Measurements from ENCODE around the gene CEP170B.
"Not testable (repeated sequence)": the region's sequence is repeated elsewhere in the genome, so short reads cannot be mapped to it uniquely, and the experiment has no call there.

Gene CEP170B

GRCh38 chr14:104865081-104865630 lies at the start of gene CEP170B:
TSS of gene CEP170B (plus strand) at chr14:104865268. CDS start at chr14:104868451, 3,183 bp downstream.
- DNase-seq (ENCODE audit: low read depth in 2 of 2) = no peak

DNA sequence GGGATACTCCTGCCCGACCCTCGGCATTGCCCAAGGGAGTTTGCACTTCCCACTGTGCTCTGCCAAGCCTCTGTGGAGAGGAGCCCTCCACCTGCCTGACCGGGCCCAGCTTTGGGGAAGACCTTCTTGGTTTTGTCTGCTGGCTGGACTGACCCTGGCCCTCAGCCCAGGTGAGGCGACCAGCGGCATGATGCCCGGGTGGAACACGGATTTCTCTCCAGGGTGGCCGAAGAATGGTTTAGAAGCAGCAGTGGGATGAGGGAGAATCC lies 48.5 kb upstream of the CEP170B start:
- no peak for DNase-seq (ENCODE audit: low read depth in 2 of 2)

GRCh38 chr14:104817930-104818713 lies 46.9 kb upstream of the CEP170B start:
- no peak for DNase-seq (ENCODE audit: low read depth in 2 of 2)

- DNase-seq (ENCODE audit: low read depth in 2 of 2) = no peak
Measured at GRCh38 chr14:104818714-104819161, 46.3 kb upstream of the CEP170B start.

- DNase-seq (ENCODE audit: low read depth in 2 of 2) = no peak
Measured at GRCh38 chr14:104819361-104819781, 45.7 kb upstream of the CEP170B start.

- no peak for DNase-seq (ENCODE audit: low read depth in 2 of 2)
Measured at GRCh38 chr14:104820669-104821228, 44.3 kb upstream of the CEP170B start.

DNA sequence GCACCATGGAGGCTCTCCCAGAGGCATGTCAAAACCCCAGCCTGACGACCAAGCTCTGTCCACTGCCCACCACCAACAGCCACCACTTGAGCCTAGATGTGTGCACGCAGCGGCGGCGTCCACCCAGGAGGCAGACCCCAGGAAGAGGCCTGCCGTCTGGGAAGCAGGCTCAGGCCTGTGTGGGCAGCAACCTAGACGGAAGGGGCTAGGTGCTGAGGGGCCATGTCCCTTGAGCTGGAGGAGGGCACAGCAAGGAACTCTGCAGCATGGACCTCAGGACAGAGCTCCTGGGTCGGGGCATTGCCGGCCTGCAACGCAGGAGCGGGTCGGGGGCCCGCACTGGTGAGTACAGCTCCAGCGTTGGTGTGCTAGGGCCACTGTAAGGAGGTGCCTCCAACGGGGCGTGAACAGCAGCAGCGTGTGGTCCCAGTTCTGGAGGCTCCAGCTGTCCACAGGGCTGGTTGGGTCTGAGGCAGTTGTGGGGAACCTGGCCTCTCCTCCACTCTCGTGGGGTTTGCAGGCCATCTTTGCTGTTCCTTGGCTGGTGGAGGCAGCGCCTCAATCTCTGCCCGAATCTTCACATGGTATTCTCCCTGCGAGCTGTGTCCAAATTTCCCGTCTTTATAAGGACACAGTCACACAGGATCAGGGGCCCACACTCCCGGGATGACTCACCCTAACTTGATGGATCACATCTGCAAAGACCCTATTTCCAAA lies 43.7 kb upstream of the CEP170B start:
- DNase-seq (ENCODE audit: low read depth in 2 of 2) = no peak

DNA sequence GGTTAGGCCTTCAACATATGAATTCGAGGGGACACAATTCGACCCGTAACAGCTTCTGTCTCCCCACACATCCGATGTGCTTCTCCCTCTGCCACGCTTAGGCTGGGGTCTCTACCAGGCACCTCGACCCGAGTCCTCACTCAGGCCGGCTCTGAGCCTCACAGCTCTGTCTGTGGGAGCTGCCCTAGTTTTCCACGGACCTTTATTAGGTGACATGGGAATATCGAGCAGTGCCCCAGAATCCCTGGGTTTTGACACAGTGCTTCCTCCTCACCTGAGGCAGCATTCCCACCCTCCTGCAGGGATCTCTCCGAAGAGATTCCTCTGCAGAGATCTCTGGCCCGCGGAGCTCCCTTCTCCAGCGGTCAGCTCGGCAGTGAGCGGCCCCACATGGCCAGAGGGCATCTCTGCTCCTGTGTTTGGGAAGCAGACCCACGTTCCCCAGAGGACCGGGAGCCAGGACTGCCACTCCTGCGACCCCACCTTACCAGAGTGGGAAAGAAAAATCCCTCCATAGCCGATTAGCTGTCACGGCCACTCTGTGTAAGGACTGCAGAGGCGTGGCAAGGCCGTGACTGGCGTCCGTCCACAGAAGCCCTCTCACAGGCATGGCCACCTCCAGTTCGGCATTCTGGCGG lies 43.0 kb upstream of the CEP170B start:
- no peak for DNase-seq (ENCODE audit: low read depth in 2 of 2)

DNA sequence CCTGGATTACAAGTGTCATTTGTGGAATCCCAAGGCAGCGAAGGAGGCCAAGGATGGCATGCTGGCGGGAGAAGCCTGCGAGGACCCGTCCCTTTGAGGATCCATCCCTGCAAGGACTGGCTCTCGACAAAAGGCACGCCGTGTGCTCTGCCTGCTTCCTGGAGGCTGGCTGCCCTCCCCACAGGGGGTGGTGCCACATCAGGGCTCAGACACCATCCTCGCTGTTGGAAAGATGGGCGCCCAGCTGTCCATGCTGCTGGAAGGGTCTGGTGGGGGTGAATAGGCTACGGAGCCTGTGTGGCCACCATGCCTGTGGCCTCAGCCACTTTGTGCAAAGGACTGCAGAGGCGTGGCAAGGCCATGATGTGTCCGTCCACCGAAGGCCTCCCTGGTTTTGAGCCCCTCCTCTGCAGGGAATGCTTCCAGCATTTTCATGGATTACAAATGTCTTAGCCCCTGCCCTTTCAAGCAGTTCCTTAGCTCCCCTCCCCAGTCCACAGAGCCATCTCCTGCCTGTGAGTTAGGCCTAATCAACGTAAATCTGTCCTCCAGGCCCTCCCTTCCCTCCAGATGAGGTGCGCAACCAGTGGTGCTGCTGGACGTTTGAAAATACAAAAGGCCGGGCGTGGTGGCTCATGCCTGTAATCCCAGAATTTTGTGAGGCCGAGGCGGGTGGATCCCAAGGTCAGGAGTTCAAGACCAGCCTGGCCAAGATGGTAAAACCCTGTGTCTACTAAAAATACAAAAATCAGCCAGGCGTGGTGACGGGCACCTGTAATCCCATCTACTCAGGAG lies 42.0 kb upstream of the CEP170B start:
- no peak for DNase-seq (ENCODE audit: low read depth in 2 of 2)

GRCh38 chr14:104824353-104824997 lies 40.6 kb upstream of the CEP170B start:
- DNase-seq (ENCODE audit: low read depth in 2 of 2) = no peak

DNA sequence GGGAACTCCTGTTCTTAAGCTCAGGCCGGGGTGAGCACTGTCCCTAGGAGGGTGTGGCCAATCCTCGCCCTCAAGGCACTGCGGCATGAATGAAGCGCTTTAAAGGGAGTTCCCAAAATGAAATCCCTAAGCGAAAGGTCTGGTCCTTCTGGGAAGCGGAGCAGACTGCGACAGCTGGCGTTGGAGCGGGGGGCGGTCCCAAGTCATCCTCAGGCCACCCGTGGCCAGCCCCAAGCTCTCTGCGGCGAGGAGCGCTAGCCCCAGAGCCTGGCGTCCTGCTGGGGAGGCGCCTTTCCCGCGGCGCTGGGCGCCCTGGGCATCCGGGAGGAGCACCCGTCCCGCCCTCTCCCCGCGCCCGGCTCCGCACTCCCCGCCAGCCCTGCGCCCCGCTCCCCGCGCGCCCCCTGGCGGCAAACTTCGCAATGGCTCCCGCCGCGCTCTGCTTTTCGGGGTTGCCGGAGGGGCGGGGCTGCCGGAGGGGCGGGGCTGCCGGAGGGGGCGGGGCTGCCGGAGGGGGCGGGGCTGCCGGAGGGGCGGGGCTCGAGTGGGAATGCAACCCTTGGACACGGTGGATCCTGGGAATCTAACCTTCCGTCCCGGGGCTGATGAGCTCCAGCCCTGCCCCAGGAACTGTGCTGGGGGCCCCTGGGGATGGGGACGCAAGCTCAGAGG lies 38.7 kb upstream of the CEP170B start:
- peak; percentile 81 to 87 for DNase-seq (ENCODE audit: low read depth in 2 of 2)

- DNase-seq (ENCODE audit: low read depth in 2 of 2) = no peak
Measured at GRCh38 chr14:104826861-104827176, 38.2 kb upstream of the CEP170B start.

DNA sequence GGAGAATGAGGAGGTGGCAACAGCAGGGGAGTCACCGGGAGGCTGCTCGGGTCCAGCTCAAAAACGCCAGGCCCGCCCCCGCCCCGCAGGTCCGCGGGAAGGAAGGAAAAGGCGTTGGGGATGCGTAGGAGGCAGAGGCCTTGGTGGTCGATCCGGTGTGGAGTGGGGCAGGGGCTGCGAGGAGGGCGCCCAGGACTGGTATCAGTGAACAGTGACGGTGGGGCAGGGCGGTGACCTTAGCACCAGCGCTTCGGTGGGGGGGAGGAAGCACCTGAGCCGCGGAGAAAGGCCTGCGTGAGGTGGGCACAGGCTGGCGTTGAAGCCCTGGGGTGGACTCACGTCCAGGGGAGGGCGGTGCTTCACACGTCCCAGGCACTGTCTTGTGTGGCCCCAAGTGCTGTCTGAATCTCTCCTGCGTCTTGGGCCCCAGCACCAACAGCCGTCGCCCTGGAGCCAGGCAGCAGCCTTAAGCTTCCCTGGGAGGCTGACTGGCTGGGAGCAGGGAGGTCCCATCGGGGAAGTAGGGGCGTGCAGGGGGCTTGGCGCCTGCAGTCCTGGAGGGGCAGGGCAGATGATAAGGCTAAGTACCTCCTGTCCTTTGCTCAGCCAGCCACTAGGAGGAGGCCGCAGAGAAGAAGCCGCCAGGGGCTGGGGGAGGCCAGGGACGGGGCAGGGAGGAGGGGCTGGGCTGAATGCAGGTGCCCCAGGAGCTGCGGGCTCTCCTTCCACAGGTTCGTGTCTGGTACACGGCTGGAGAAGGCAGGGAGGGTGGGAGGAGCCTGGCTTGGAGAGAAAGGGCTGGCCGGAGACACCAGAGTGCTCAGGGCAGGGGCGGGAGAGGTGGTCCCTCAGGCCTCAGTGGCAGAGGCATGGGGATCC lies 37.7 kb upstream of the CEP170B start:
- DNase-seq (ENCODE audit: low read depth in 2 of 2) = peak in 1 of 2 donors; percentile 15

- DNase-seq (ENCODE audit: low read depth in 2 of 2) = no peak
Measured at GRCh38 chr14:104830781-104831180, 34.3 kb upstream of the CEP170B start.

DNA sequence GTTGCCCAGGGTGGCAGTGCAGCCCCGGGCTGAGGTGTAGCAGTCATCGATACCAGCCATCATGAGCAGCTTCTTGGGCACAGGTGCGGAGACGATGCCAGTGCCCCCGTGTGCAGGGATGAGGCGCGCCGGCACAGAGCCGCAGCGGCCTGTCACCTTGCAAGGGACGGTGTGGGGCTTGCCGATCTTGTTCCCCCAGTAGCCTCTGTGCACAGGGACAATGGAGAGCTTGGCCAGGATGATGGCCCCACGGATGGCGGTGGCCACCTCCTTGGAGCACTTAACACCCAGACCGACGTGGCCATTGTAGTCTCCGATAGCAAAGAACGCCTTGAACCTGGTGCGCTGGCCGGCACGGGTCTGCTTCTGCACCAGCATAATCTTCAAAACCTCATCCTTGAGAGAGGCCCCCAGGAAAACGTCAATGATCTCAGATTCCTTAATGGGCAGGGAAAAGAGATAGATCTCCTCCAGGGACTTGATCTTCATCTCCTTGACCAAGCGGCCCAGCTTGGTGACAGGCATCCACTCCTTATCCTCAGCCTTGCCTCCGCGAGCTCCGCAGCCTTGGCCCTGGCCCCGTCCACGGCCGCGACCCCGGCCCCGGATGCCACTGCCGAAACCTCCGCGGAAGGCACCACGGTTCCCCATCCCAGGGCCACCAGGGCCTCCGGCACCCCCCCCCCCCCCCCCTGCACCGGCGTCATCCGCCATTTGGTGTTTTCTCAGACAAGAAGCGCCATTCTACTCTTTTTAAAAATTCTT lies 28.7 kb upstream of the CEP170B start:
- DNase-seq (ENCODE audit: low read depth in 2 of 2) = not testable (repeated sequence)

GRCh38 chr14:104841730-104842129 lies 23.3 kb upstream of the CEP170B start:
- DNase-seq (ENCODE audit: low read depth in 2 of 2) = no peak

DNA sequence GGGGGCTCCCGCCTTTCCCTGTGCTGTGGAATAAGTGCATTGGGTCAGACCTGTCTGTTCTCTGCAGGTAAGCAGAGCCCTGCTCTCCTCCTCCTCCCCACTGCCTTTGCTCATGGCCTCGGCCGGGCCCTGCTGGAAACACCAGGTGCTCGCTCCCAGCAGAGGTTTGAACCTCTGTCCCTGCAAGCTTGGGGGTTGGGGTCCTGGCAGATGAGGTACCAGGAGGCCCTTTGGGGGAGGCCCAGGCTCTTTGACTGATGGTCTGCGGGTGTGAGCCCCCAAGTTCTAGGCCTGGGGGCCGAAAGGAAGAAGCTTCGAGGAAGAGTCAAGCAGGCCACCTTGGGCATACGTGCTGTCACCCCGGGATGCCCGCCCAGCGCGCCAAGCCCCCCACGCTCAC lies 22.1 kb upstream of the CEP170B start:
- DNase-seq (ENCODE audit: low read depth in 2 of 2) = no peak

- no peak for DNase-seq (ENCODE audit: low read depth in 2 of 2)
Measured at GRCh38 chr14:104843442-104844305, 21.4 kb upstream of the CEP170B start.

Measured in activated CD8-positive, alpha-beta memory T cell treated with anti-CD3 and anti-CD28 coated beads for 4 hours (primary cell).